Skin epidermis (tissue), 12 donors: ENCODE data around the gene TTC9B.

ENCODE experiments used
- H3K27ac ChIP-seq, 21 experiments: fragments of 200-600 bp; sonication (generic) in 11 of 21; one replicate each; pipeline ENCODE4 v1.5.0; 2020; ENCODE audit warnings: mild to moderate bottlenecking in 3 of 21, inconsistent platforms in 2 of 21, moderate library complexity in 2 of 21
- H3K4me3 ChIP-seq, 7 experiments: fragments of 200-600 bp; sonication (generic) in 2 of 7; one replicate each; pipeline ENCODE4 v1.5.0; 2020; ENCODE audit warnings: inconsistent platforms in 2 of 7, mild to moderate bottlenecking in 2 of 7, moderate library complexity in 1 of 7

The TTC9B gene

GRCh38 chr19:40217934-40218890 lies at the start of gene TTC9B:
Gene TTC9B, minus strand, starts transcription at chr19:40218384. Its CDS starts 3 bp downstream, at chr19:40218381.
- no peak within 1 kb of the TSS for H3K27ac ChIP-seq
- H3K4me3 ChIP-seq, result peak within 1 kb of the TSS in 3 of 7 experiments; percentile 2 to 17 (median 15)

- peak overlapping the region in 1 of 21 experiments; percentile 29 for H3K27ac ChIP-seq
- no peak overlapping the region for H3K4me3 ChIP-seq
Measured at GRCh38 chr19:40267601-40267997, 49.4 kb upstream of the TTC9B start.

GRCh38 chr19:40266912-40267600 lies 48.9 kb upstream of the TTC9B start:
- H3K4me3 ChIP-seq, result no peak overlapping the region

GRCh38 chr19:40266119-40266518 lies 47.9 kb upstream of the TTC9B start:
- peak overlapping the region in 1 of 21 experiments; percentile 6 for H3K27ac ChIP-seq
- no peak overlapping the region for H3K4me3 ChIP-seq

More at GRCh38 chr19:40266912-40267600, 48.9 kb upstream of the TTC9B start:
- H3K27ac ChIP-seq, result no peak overlapping the region

- H3K27ac ChIP-seq, result no peak overlapping the region
- H3K4me3 ChIP-seq, result no peak overlapping the region
Measured at GRCh38 chr19:40265763-40266099, 47.5 kb upstream of the TTC9B start.

- H3K27ac ChIP-seq, result no peak overlapping the region
- H3K4me3 ChIP-seq, result no peak overlapping the region
Measured at GRCh38 chr19:40265055-40265762, 47.0 kb upstream of the TTC9B start.

GRCh38 chr19:40264314-40265054 lies 46.3 kb upstream of the TTC9B start:
- Histone ChIP-seq H3K27ac (no peak overlapping the region), H3K4me3 (no peak overlapping the region)

- H3K27ac ChIP-seq, result no peak overlapping the region
- no peak overlapping the region for H3K4me3 ChIP-seq
Measured at GRCh38 chr19:40263440-40264313, 45.5 kb upstream of the TTC9B start.

- no peak overlapping the region for H3K4me3 ChIP-seq
- no peak overlapping the region for H3K27ac ChIP-seq
Measured at GRCh38 chr19:40262422-40262821, 44.2 kb upstream of the TTC9B start.

GRCh38 chr19:40261631-40262030 lies 43.4 kb upstream of the TTC9B start:
- Histone ChIP-seq H3K27ac (no peak overlapping the region), H3K4me3 (no peak overlapping the region)

GRCh38 chr19:40257096-40257517 lies 38.9 kb upstream of the TTC9B start:
- no peak overlapping the region for H3K27ac ChIP-seq
- no peak overlapping the region for H3K4me3 ChIP-seq

- Histone ChIP-seq H3K4me3 (no peak overlapping the region), H3K27ac (peak overlapping the region in 1 of 21 experiments; percentile 30)
Measured at GRCh38 chr19:40256512-40256911, 38.3 kb upstream of the TTC9B start.

GRCh38 chr19:40255619-40256166 lies 37.5 kb upstream of the TTC9B start:
- Histone ChIP-seq H3K4me3 (no peak overlapping the region), H3K27ac (no peak overlapping the region)

- no peak overlapping the region for H3K27ac ChIP-seq
- H3K4me3 ChIP-seq, result no peak overlapping the region
Measured at GRCh38 chr19:40254714-40255418, 36.7 kb upstream of the TTC9B start.

GRCh38 chr19:40253611-40254092 lies 35.5 kb upstream of the TTC9B start:
- Histone ChIP-seq H3K4me3 (no peak overlapping the region), H3K27ac (no peak overlapping the region)

GRCh38 chr19:40252395-40252794 lies 34.2 kb upstream of the TTC9B start:
- H3K4me3 ChIP-seq, result no peak overlapping the region
- no peak overlapping the region for H3K27ac ChIP-seq

GRCh38 chr19:40251991-40252390 lies 33.8 kb upstream of the TTC9B start:
- H3K27ac ChIP-seq, result no peak overlapping the region

GRCh38 chr19:40251244-40251643 lies 33.1 kb upstream of the TTC9B start:
- Histone ChIP-seq H3K4me3 (no peak overlapping the region), H3K27ac (no peak overlapping the region)

More at GRCh38 chr19:40251991-40252390, 33.8 kb upstream of the TTC9B start:
- H3K4me3 ChIP-seq, result no peak overlapping the region
